NCI-H1436 treated with DMSO at 0.1 percent for 48 hours (cell line): ENCODE measurements around the gene CNFN.

ENCODE experiments used
- DNase-seq: peaks from one replicate; lab custom pipeline; 2025; lab: John Stamatoyannopoulos, UW

CNFN gene

DNA sequence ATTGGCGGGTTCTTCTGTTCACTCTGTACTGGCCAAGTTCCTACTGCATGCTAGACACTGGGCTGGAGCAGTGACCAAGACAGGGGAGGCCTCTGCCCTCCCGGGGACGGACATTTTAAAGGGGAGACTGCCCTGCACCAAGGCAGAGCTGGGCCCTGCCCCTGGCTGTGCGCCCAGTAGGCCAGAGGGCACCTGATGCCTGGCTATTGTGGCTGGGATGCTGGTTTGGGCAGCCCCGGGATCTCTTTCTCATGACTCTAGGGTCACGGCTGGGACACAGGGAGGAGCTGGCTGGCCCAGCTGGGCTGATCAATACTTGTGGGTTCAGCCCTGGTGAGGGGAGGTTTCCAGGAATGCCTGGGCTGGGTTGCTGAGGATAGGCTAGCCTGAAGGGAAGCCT lies 19.4 kb upstream of the CNFN start:
- DNase-seq, result no peak

DNA sequence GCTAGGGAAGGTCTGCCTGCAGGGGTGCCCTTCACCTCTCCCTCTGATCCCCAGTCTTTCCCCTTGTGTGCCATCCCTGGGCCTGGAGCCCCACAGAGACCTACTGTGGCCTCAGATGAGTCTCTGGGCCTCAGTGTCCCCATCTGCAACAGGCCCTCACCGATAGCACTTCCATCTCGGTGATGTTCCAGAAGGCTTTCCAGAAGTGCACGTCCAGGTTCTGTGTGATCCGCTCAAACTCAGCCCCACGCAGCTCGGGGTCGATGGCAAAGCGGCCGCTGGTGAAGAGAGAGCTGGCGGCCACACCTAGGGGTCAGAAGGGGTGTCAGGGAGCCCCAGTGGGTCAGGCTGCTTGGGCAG lies 17.7 kb upstream of the CNFN start:
- DNase-seq, result no peak

DNA sequence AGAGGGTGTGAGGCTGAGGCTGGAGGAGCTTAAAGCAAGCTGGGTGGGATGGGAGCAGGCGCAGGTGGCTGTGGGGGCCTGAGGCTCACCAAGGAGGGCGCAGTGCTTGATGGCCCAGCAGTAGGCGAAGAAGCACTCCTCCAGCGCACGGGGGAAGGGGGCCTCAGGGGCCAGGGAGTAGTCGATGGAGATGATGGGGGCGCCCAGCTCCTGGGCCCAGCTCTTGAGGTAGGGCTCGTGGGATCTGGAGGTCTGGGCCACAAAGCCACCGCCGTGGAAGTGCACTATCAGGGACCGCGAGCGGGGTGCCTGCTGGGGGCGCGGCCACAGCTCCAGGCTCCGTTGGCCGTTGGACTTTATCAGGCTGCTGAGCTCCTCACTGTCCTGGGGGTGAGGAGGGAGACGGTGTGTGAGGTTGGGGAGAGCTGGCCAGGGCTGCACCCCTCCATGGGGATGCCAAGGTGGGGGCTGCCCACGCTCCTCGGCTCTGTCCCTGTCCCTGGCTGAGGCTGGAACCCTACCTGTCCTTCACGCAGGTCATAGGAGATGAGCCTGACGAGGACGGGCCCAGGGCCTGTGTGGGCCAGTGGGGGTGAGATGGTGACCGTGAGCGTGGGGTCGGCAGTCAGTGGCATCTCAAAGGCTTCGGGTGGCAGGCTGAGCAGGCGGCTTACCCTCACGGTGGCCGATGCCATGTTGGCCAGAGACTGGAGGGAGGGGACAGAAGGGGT lies 17.2 kb upstream of the CNFN start:
- DNase-seq, result no peak

DNA sequence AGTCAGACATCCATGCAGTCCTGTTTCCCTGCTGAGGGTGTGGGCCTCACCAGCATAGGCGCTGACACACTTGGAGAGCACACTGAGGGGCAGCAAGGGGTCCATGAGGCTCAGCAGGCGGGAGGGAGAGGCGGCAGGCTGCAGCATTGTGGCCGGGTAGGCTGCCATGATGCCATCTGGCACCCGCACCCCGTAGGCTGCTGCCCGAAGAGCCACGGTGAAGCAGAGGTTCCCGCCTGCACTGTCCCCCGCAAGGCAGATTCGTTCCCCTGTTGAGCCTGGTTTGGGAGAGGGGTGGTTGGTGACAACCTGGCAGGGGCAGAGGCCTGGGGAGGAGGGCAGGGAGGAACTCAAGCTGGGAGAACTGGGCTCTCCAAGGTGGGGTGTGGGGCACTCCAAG lies 16.0 kb upstream of the CNFN start:
- DNase-seq, result no peak

DNA sequence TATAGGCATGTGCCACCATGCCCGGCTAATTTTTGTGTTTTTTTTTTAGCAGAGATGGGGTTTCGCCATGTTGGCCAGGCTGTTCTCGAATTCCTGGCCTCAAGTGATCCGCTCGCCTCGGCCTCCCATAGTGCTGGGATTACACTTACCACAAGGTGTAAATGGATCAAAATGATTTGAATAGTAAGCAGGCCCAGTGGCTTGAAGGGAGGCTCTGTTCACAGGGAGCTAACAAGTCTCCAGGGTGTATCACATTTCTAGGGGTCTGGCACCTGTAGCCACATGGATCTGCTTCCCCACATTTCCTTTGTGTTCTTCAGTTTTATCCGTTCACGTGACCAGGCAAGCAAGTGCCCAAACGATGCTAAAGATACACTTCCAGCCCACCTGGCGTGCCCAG lies 13.5 kb upstream of the CNFN start:
- DNase-seq, result no peak

DNA sequence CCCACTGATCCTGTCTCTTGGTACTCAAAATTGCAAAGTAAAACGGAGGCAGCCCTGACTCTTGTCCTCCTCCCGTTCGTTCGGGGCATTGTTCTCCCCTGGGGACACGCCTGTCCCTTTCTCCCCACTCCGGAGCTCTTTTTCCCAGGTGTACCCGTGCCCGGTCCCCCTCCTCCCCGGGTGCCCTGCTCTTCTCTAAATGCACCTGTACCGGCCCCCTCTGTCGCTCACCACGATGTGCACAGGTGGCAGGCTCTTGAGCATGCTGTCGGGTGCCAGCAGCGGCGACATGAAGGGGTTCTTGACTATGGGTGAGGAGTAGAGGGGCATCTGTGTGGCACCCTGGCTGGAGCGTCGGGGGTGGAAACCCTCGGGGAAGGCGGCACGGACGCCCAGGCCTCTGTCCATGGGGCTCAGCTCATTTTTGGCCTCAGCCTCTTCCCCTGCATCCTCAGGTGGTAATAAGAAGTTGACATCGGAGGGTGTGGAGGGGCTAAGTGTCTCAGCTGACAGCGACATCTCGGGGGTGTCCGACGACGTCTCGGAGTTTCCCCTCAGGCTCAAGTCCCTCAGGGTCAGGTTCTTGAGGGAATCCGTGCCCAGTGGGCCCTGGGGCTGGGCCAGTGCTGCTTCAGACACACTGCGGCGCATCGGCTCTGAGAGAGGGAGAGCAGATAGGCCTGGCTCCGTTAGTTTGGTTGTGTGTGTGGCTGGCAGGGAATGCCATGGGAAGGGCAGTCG lies 12.4 kb upstream of the CNFN start:
- no peak for DNase-seq

DNA sequence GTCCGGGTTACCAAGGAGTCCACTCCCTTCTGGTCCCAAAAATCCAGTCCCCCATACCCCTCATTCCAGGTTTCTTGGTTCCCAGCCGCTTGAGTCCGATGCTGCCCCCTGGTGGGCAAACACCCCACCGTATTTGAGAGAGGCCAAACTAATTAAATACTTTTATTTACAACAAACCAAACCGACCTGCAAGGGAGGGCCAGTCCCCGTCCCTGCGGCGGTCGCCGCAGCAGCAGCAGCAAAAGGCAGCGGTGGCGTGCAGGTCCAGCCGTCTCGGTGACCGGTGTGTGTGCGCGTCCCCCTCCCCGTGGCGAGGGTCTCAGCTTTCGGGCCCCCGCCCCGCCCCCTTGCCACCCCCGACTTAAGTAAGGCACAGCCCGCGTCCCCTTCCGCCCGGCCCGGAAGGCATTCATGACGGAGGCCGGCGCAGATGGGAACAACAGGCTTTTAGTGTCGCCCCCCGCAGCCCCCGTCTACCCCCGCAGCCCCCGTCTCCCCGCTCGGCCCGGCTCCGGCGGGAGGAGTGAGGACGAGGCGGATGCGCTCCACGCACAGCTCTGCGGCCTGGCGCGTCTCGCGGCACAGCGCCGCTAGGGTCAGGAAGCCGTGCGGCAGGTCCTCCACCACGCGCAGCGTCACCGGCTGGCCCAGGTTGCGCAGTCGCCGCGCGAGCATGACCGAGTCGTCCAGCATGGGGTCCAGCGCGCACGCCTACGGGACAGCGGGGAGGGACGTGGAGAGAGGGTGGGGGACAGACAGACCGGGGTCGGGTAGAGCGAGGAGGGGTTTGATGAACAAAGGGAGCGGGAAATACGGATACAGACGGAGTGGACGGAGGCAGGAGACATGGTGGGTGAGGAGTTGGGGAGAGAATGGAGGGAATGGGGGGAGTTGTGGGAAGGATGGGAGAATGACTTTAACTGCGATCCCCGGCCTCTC lies 11.5 kb upstream of the CNFN start:
- DNase-seq, result no peak

DNA sequence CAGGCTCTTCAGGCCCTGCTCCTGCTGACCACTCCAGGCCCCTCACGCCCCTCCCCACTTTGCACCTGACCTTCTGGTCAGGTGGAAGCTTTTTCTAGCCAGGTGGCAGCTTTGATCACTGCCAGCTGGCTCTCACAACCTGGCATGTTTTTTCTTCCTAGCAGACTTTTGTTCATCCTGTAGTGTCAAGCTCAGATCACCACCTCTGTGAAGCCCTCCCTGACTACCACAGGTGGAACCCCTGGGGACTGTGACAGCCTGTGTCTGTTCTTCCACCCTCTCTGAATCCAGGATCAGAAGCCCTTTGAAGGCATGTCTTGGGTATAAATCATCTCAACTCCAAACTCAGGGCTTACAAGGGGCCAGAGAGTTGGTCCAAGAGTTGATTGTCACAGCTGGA lies 10.3 kb upstream of the CNFN start:
- DNase-seq, result no peak

DNA sequence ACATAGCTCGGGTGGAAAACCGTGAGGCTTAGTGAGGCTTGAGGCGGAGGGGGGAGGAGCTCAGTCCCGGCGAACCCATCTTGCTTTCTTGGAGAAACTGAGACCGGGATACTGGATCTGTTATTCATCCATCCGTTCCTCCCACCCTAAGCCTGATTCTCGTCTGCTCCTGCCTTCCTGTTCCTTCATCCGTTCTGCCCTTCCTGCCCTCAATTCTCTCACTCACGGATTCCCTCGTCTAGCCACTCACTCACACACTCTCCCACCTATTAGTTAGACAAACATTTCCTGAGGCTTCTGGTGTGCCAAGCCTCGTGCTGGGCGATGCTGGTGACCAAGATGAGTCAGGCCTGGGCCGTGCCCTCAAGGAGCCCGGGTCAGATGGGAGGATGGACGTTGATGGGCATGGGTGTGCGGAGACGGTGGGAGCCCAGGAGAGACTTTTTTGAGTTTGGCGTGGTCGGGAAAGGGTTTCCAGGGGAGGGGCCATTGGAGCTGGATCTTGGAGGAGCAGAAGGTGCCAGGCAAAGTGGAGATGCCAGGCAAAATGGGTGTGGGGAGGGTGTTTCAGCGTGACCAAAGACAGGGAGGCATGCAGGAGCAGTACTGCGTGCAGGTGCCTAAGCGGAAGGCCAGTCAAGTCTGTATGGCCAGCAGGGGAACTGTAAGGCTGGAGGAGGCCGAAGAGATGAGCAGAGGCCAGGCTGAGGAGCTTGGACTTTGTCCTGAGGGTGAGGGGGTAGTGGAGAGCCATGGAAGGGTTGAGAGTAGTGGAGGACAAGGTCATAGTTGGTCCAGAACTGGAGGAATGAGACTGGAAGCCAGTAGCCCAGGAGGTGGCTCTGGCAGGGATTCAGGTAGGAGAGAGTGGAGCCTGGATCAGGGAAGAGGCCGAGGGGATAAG lies 7.4 kb upstream of the CNFN start:
- DNase-seq, result no peak

DNA sequence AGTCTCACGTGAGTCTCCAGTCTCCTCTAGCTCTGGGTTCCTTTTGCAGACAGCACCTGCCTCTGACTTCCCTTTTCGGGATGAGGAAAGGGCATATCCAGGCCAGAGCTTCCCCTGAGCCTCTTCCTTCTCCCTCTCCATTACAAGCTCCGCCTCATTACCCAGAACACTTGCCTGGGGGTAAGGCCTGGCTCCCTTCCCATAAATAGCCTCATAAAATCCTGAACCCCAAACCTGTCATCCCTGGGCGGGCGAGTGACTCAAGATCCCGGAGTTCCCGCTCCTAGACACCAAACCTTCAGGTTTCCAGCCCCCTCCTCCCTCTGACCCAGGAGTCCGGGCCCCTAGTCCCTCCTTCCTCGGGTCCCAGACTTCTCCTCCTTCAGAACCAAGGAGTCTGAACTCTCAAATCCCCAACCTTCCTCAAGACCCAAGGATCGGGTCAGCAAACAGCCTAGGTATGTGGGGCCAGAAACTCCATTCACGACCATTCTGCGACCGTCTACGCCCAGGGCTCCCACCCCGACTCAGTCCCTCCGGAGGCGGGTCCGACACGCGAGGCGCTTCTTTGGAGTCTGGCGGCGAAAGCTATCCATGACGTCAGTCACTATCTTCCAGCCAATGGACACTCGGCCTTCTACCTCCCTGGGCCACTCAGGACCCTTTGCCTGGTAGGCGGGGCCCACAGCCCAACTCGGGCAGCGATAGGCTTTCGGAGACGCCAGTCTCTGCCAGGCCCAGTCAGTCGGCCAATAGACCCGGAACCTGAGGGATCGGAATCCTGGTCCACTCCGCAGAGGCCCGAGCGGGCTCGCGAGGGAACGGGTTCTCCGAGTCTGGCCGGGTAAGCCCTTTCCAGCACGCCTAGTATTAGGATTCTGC lies 6.5 kb upstream of the CNFN start:
- peak; percentile 97 for DNase-seq

DNA sequence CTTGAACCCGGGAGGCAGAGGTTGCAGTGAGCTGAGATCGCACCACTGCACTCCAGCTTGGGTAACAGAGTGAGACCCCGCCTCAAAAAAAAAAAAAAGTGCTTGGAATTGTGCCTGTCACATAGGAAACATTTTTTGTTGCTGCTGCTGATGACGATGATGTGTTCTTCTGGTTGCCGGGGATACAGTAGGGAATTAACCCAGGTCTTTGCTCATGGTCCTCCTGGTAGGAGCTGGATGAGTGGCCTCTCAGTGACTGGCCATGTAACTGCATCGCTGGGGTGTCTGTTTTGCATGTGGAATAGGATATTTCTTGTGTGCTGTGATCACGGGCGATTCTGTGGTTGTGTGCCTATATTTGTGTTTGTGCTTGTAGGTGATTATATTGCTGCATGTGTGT lies 4.7 kb upstream of the CNFN start:
- no peak for DNase-seq

DNA sequence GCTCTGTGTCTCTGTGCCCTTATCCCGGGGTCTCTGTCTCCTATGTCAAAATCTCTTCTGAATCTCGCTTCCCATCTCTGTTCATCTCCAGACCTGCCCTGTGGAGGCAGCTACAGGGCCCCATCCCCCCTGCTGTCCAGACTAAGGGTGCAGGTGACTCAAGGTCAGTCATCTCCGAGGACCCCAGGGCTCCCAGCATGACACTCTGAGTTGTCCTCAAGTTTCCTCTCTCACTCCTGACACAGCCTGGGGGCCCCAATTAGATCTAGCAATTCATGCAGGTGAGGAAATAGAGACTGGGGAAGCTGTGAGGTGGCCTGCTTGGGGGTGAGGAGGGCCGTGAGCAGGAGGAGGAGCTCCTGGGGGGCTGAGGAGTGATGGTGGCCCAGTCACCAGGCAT lies 2.1 kb upstream of the CNFN start:
- no peak for DNase-seq

DNA sequence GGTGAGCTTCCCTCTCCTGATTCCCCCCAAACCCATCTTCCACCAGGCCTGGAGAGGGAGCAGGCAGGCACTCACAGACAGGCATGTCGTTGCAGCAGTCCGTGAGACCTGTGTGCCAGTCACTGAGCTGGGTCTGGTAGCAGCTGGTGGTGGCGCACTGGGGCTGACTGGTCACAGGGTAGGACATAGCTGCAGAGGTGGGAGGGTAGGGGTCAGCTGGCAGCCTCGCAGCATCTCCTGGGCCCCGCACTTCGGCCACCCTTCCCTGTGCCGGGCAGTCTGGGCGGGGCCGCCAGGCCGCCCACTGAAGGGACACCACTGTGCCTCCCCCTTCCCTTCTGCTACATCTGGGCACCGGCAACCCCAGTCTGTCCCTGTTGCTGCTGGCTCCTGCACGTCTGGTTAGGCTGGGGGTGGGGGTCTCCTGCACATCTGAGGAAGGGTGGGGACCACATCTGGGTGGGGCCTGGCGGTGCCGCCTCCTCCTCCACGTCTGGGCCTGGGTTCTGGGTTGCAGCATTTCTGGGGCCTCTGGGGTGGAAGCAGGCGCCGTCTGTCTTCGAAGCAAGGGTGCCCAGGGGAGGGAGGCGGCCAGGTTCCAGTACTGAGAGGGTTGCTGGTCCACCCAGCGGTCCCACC lies 1.1 kb downstream of the CNFN start:
- no peak for DNase-seq

DNA sequence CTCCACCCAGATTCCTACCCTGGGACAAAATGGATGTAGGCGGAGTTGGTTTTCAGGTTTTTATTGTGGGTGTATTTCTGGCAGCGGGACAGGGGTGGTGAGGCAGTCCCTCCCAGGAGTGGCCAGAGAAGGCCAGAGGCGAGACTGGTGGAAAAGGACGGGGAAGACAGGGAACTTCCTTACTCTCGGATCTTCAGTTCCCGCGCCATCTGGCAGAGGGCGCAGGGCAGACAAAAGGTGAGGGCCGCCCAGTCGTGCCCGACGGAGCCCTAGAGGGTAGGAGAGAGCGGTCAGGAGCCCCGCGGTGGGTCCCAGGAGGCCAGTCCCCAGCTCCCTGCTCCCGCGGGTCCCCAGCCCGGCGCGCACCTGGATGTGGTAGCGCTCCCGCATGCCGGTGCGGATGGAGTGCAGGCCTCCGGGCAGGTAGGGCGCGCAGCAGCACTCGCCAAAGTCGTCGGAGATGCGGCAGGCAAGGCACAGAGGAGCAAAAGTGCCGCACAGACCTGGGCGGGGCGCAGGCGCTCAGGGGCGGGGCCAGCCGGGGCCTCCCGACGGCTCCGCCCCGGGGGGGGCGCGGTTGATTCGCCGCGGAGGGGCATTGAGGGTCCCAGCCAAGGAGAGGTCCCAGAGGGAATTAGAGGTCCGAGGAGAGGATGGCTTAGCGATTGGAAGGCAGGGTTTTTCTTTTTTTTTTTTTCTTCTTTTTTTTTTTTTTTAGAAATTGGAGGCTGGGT lies 3.0 kb downstream of the CNFN start:
- DNase-seq, result peak; percentile 48

DNA sequence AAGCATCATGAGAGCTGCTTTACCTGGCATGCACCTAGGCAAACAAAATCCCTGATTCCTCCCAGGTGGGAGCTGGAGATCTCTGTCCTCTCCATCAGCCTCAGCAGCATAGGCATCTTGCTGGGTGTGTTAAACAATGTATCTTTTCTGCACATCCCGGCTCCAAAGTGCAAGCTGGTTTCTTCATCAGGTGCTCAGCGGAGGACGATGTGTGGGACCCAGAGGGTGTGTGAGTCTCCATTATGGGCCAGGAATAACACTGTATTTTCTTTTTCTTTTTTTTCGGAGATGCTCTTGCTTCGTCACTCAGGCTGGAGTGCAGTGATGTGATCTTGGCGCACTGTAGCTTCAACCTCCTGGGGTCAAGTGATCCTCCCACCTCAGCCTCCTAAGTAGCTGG lies 9.9 kb downstream of the CNFN start:
- DNase-seq, result no peak

DNA sequence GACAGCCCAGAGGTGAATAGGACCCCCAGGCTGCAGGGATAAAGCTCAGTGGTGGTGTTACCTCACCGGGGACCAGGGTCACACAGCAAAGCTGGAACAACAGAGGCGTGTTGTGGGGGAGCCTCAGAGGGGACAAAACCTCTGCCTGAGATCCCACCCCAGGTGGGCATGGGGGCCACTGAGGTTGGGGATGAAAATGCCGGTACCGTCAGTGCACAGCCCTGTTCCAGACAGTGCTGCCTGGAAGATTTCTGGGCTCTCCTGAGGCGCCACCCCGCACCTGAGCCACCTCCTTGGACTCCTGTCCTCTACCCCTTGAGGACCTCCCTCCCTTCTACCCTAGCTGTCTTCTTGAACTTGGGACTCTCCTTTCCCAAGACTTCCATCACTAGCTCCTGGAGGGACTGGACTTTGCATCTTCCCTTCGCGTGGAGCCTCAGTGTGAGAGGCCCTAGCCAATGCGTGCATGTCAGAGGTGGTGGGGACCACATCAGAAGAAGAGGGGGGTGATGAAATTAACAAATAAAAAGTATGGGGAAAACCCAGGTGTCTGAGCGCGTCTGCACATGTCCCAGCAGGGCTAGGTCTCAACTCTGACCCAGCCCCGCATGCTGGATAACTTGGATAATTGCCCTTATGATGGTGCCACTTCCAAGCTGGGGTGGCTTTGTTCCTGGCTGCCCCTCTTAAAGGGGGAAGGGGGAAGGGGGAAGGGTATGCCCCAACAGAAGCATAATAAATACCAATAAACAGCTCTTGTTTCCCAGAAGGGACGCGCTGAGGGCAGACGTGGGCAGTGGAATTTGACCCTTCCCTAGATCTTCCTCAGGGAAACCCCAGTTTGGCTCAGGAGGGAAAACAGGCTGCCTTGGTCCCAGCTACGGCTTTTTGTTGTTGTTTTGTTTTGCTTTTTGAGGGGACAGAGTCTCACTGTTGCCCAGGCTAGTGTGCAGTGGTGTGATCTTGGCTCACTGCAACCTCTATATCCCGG lies 11.6 kb downstream of the CNFN start:
- no peak for DNase-seq

DNA sequence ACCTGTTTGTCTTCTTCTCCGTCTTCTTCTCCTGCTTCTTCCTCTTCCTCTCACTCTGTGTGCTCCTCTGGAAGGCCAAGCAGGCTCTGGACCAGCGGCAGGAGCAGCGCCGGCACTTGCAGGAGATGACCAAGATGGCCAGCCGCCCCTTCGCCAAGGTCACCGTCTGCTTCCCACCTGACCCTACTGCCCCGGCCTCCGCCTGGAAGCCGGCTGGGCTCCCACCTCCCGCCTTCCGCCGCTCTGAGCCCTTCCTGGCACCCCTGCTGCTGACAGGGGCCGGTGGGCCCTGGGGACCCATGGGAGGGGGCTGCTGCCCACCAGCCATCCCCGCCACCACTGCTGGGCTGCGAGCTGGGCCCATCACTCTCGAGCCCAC lies 13.9 kb downstream of the CNFN start:
- DNase-seq, result no peak

DNA sequence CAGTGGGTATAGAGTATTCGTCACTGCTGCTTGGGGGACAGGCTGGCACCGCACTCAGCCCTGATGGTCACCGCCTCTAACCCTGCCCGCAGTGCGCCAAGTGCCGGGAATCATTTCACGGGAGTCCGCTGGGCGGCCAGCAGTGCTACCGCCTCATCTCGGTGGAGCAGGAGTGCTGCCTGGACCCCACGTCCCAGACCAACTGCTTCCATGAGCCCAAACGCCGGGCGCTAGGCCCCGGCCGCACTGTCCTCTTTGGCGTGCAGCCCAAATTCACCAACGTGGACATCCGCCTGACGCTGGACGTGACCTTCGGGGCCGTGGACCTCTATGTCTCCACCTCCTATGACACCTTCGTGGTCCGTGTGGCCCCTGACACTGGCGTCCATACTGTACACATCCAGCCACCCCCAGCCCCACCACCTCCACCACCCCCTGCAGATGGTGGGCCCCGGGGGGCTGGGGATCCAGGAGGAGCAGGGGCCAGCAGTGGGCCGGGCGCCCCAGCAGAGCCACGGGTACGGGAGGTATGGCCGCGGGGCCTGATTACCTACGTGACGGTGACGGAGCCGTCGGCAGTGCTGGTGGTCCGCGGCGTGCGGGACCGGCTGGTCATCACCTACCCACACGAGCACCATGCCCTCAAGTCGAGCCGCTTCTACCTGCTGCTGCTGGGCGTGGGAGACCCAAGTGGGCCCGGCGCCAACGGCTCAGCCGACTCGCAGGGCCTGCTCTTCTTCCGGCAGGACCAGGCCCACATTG lies 14.5 kb downstream of the CNFN start:
- no peak for DNase-seq
